ENCODE data around the gene ITPR3.
A peak's percentile ranks its signal among the peaks of the same experiment; 100 is the strongest.

ITPR3 gene

GRCh38 chr6:33705268-33705885 is 84.3 kb downstream of the ITPR3 start:
- DNase-seq = no peak

- no peak for DNase-seq
These were observed 85.0 kb downstream of the ITPR3 start for GRCh38 chr6:33705955-33706725.

DNA sequence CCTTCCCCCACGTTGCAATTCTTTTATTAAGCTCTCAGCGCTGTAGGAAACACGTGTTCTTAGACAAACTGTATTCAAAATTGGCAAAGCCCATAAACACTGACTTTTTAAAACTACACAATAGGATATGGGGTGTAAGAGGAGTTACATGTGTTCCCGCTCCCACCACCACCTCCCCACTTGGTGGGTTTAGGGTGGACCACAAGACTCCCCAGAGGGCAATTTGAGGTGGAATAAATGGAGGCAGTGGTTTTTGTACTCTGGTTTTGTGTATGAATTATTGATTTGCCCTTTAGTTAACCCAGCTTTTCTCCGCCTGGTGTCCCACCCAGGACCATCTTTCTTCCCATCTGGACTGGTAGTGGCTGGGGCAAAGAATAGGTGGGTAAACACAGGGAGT is 86.6 kb downstream of the ITPR3 start:
- DNase-seq = no peak

- DNase-seq = no peak
These were observed 87.5 kb downstream of the ITPR3 start for GRCh38 chr6:33708516-33709204.

DNA sequence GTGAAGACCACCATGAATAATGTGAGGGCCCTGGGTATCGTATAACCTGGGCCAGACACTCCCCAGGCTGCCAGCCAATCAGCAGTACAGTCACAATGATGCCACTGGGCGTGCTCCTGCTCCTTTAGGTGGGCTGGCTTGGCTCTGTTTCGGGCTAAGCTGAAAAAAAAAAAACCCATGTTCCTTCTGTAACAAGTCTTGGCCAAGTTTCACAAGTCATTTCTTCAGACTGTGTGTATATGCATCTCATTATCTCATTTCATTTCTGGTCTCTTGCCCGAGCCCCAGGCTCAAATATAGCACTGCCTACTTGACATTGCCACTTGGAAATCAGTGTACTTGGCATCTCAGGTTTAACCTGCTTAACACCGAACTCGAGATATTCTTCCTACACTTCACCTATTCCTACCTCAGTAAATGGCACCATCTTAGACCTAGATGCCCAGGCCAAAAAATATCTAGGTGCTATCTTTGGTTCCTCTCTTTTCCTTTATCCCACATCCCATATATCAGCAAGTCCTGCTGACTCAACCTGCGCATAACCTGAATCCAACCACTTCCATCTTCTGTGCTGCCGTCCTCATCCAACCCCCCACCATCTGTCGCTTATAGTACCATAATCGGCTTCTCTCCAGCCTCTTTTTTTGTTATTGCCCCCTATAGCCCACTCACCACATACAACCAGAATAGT is 88.6 kb downstream of the ITPR3 start:
- DNase-seq = no peak

DNA sequence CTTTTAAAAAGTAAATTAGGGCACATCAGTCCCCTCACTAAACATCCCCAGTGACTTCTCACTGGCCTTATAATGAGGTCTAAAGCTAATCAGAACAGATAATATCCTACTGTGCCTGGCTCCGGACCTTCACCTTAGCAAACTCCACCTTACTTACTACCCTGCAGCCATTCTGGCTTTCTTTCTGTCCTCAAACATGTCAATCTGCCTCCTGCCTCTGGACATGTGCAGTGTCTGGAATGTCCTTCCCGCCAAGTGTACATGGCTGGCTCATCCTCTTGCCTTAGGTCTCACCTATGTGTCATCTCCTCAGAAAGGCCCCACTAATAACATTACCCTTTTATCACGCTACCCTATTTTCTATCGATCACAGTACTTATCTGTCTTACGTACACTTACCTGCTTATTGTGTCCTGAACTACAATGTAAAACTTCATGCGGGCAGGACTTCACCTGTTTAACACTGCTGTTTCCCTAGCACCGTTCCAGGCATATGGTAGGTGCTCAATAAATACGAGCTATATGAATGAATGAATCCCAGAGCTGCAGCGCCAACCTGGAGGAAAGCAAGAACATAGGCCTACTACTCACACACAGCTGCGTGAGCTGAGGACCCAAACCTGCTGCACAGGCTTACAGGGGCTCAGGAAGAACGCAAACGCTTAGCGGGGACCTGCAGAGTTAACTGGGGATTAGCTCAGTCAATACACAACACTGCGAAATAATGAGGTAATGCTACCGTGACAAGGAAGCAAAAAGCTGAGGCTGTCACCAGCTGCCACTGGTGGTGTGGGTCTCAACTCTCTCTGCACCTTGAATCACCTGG is 89.4 kb downstream of the ITPR3 start:
- no peak for DNase-seq

DNA sequence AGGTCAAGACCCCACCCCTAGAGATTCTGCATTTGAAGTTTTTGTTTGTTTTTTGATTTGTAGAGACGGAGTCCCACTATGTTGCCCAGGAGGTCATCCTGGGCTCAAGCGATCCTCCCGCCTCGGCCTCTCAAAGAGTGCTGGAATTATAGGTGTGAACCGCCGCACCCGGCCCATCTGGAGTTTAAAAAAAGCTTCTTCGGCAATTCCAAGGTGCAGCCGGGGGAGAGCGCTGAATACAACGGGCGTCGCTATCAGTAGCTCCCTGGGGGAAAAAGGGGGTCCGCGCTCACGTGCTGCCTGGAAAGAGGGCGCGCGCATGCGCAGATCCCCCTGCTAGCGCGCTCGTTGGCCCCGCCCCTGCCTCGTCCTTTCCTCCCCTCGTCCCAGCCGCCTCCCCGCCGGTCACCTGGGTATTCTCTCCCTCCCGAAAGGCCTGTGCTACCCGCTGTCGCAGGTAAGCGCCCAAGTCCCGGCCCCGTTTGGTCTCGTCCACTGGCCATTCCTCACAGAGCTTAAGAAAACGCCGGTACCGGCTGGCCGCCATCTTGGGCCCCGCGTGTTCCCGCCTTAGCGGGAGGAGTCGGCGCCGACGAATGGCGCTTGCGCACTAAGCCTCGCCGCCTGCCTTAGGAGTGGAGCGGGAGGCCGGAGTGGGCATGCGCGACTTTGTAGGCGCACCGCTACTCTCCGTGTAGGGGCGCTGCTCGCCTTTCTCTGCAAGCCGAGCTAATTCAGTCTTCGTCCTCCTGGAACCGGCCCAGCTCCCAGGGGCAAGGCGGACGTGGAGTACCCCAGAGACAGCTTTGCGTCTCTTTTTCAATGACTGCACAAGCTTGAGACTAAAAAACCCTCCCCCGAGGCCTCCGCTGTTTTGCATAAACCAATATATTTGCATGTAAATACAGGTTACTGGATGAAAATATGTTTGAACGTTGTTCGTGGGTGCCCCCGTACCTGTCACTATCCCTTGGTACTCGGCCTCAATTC is 90.3 kb downstream of the ITPR3 start, which contains the start of gene UQCC2:
UQCC2 (minus strand) TSS at position 561 of the 990 bp plus-strand sequence; CDS start at position 547, 14 bp downstream.
- peak; percentile 98 for DNase-seq

DNA sequence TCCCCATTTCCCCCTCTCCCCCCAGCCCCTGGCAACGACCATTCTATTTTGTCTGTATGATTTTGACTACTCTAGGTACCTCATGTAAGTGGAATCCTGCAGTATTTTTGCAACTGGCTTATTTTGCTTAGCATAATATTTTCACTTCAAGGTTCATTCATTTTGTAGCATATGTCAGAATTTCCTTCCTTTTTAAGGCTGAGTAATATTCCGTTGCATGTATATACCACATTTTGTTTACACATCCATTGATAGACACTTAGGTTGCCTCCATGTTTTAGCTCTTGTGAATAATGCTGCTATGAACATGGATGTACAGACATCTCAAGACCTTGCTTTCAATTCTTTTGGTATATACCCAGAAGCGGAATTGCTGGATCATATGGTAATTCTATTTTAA is 91.8 kb downstream of the ITPR3 start:
- DNase-seq = no peak

DNA sequence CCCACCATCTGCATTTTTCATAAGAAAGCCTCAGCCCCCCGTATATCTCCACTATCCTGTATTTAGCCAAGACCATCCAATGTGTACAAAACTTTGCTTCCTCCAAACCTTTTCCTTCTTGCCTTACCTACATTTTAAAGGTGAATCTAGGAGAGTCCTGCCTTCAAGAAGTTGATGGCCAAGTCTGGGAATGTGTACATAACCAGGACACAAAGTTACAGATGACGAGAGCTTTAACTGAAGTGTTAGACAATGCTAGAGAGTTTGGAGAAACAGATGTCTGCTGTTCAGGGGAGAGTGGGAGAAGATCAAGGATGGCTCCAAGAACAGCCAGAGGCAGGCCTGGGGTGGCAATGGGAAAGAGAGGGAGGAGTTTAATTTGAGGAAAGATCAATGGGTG is 92.7 kb downstream of the ITPR3 start:
- no peak for DNase-seq

- DNase-seq = no peak
These were observed 93.4 kb downstream of the ITPR3 start for GRCh38 chr6:33714385-33715040.

- DNase-seq = no peak
These were observed 95.3 kb downstream of the ITPR3 start for GRCh38 chr6:33716379-33716778.

GRCh38 chr6:33716890-33717632 is 95.9 kb downstream of the ITPR3 start:
- no peak for DNase-seq

DNA sequence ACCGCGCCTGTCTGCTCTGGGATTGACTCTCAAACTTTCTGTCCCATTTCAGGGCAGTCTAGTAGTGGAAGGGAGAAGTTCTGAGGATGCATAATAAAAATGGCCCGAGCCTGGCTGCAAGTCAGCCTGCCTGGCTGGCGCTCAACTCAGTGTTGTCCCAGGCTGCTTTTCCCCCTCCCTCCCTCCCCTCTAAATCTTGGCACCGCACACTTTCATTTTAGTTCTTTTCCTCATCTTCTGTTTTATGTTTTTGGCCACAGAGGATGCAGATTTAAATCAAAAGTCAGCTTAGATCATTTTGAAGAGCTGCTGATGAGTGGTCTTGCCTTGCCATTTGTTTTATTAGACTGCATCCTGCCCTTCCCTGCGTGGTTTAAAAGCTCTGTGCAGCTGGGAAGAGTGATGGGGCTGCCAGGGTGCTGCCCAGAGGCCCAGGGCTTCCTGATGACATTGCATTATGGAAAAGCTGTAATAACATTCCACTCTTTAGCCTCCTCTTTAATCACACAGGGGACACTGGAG is 96.9 kb downstream of the ITPR3 start:
- no peak for DNase-seq

DNA sequence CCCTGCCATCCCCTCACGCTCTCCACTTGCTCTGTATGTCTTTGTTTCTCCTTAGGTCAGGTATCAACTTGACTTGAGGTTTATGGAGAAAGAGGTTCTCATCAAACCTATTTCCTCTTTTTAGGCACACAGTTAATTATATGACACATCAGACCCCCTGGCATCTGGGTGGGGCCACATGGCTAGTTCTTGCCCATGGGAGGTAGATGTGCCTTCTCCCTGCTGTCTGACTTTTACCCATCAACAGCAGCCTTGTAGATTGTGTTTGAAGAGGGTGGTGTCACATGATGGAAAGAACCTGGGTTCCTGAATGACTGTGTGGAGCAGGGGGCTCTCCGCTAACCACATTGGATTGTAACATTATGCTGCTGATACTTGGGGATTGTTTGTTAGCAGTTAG is 97.6 kb downstream of the ITPR3 start:
- DNase-seq = no peak

GRCh38 chr6:33719326-33719987 is 98.3 kb downstream of the ITPR3 start:
- DNase-seq = no peak

DNA sequence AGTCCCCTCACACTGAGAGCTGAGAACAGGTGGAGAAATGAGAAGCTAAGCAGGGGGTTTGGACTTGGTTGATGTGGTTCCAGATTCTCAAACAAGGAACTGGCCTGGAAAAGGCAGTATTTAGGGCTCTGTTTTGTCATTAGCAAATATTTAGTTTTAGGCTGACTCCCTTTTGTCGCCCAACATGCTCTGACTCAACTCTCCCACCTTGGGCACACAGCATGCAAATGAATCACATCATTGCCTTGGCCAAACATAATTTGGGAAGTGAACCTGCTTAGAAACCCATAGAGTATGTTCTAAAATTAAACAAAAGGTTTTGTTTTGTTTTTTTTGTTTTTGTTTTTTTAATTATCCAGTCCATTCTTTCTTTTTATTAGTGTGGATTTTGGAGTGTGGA is 99.9 kb downstream of the ITPR3 start:
- peak; percentile 29 for DNase-seq

- DNase-seq = no peak
These were observed 100.4 kb downstream of the ITPR3 start for GRCh38 chr6:33721508-33721907.

DNA sequence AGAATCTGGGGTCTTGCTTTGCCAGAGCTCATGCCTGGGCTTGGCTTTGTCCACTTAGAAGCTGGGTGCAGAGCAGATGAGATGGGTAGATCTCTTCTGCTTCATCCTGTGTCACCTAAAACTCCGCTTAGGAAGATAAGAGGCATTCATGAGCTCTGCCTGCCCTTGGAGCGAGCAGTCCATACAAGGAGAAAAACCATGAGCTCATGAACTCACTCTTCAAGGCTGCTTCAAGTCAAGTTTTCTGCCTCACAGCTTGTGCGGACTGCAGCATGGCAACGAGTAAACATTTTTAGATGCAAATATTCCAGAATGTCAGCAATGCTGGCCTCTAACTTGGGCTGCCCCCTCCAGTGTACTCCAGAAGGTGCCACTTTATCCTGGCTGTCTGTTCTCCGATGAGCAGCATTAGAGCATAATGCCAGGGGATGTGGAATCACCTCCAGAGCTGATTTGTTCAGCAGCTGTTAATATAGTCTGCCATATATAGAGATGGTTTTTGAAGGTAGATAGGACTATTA is 101.0 kb downstream of the ITPR3 start:
- no peak for DNase-seq

Measured in inflammatory macrophage treated with lipopolysaccharide for 4 hours (primary cell).